Activated effector memory CD4-positive, alpha-beta T cell treated with anti-CD3 and anti-CD28 coated beads, Interleukin-2, amount 50 U/mL, for 16 hours (primary cell): ENCODE data around the gene MAP2K2.
A peak's percentile ranks its signal among the peaks of the same experiment; 100 is the strongest.

Experiments
- DNase-seq: peaks from one replicate; pipeline ENCODE4 v3.0.0-alpha.2; 2020

The MAP2K2 gene

GRCh38 chr19:4075373-4075772 lies 48.5 kb downstream of the MAP2K2 start:
- DNase-seq = no peak

- DNase-seq = no peak
These were observed 52.3 kb downstream of the MAP2K2 start for GRCh38 chr19:4071610-4072009.

GRCh38 chr19:4069331-4069959 lies 54.5 kb downstream of the MAP2K2 start:
- DNase-seq = peak; percentile 82

- DNase-seq = no peak
These were observed 55.6 kb downstream of the MAP2K2 start for GRCh38 chr19:4068047-4068966.

DNA sequence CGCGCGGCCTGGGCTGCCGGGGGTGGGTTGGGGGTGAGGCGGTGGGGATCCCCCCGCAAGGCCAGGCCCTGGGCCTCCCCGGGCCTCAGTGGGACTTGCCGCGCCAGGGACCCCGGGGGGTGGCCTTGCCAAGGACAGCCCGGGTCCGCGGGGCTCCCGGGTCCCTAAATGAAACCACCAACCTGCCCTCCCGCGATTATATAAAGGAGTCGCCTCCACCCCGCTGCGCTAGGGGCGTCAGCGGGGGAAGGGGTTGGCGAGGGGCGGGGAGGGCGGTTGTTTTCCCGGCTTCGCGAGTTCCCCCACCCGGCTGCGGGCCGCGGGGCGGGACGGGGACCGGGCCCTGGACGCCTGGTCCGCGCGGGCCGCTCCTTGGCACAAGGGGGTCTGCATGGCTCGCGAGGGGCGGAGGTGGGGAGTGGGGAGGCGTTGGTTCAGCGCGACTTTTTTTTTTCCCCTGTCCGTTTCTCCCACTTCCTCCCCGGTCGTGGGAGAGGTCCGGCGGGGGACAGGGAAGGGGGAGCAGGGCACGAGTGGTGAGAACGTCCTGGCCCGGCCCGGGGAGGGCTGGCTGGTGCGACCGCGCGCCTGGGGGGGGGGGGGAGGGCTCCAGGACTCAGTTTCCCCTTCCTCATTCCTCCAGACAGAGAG lies 56.4 kb downstream of the MAP2K2 start:
- no peak for DNase-seq

GRCh38 chr19:4066682-4067395 lies 57.1 kb downstream of the MAP2K2 start, which contains the start of gene ZBTB7A:
Gene ZBTB7A (minus strand): TSS chr19:4066899. CDS start chr19:4055232, 11,667 bp downstream.
- peak; percentile 91 for DNase-seq

GRCh38 chr19:4066176-4066606 lies 57.7 kb downstream of the MAP2K2 start:
- peak; percentile 82 for DNase-seq

- peak; percentile 99 for DNase-seq
These were observed 58.3 kb downstream of the MAP2K2 start for GRCh38 chr19:4065430-4066175.

- DNase-seq = peak; percentile 81
These were observed 59.2 kb downstream of the MAP2K2 start for GRCh38 chr19:4064496-4065260.

DNA sequence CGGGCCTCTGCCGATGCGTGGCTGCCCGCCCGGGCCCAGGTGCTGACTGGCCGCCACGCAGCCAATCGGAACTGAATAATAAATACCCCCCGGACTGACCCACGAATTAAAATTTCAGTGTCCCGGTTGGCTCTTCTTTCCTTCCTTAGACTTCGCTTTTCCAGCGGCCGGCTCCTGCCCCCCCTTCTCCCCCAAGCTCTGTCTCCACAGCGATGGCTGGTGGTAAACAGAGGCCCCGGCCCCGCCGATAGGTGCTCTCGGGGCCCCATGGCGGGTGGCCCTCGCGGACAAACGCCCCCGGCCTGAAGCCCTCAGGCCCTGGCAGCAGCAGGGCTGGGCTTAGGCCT lies 59.8 kb downstream of the MAP2K2 start:
- DNase-seq = no peak

- no peak for DNase-seq
These were observed 60.4 kb downstream of the MAP2K2 start for GRCh38 chr19:4063369-4064148.

DNA sequence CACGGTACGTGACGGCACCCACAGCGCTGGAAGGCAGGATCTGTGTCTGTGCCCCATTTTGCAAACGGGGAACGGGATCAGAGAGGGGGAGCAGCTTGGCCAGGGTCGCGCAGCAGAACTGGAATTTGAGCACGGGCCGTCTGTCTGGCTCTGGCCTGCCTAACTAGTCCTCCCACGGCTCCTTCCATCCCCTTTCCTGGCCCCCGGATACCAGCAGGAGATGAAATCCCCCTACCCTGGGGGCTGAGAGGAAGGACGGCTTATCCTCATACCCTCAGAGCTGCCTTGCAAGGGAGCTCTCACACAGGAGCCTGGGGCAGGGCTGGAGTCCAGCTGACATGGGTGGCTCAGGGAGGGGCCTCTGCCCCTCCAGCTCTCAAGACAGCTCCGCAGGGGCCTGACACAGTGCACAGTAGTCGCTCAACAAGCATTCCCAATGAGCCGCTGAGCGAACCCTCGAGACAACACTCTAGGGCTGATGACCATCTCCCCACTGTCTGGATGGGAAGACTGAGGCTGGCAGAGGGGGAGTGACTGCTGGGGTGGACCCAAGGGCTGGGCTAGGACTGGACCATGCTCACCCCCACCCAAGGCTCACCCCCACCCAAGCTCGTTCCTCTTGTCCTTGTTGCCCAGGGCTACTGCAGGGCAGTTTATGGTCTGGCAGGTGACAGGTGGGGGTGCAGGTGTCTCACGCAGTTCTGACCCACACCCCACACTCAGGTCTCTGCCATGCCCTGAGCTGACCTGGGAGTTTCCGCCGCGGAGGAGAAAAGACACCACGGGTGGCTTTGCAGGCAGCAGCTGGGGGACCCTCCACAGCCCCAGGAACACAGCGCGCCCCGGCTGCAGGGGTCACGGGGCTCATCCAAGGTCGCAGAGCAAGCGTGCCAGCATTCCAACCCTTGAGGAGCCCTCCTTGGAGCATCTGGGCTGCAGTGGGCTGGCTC lies 61.2 kb downstream of the MAP2K2 start:
- DNase-seq = no peak

DNA sequence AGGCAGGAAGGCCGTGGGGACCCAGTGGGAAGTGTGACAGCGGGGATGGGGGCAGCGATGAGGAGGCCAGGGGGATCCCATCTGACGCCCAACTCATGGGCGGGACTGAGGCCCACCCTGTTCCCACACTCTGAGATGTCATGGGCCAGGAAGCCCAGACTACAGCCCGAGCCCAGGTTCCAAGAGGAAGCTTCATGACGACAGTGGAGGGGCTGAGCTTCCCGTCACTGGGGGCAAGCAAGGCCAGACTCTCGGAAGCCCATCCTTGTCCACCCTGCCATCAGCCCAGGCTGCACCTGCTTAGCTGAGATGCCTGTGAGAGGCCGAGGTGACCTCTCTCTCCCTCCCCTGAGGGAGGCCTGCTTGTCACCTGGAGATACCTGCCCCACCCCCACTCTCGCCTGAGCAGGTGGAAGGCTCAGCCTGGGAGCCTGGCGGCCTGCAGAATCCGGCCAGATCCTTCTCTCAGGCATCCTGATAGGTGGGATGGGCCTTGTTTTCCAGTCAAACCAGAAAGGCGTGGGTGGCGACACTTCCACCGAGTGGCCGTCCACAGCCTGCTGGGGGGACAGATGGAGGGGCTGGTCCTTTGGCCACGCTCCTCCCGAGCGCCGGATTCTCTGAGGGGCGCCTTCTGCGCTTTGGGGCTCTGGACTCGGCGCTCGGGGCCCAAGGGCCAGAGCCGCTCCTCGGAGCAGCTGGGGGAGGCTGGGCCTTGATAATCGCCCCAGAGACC lies 62.1 kb downstream of the MAP2K2 start:
- DNase-seq = no peak

DNA sequence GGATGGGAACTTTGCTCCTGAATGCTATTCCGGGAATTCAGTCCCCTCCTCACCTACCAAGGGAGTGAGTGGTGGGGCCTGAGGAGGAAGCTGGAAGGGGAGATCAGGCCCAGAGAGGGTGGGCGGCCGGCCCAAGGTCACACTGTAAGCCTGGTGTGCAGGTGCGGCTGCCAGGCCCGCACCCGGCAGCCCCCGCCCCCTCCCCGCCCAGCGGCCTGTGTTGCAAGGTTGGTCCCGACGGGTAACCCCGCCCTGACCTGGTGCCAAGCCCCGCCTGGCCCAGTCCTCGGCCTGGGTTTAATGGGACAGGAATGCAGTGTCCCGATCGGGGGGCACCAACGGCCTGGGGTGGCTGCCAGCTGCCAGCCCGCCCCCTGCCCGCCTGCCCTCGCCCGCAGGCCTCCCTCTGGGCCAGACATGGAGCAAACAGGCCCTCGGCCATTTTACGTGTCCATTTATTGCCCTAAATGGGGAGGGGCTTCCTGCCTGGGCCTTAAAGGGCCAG lies 62.7 kb downstream of the MAP2K2 start:
- peak; percentile 79 for DNase-seq

- no peak for DNase-seq
These were observed 63.2 kb downstream of the MAP2K2 start for GRCh38 chr19:4060621-4061177.

- peak; percentile 88 for DNase-seq
These were observed 63.9 kb downstream of the MAP2K2 start for GRCh38 chr19:4059891-4060620.

GRCh38 chr19:4059453-4059871 lies 64.5 kb downstream of the MAP2K2 start:
- DNase-seq = no peak
